NCI-H146 (cell line): ENCODE data around the gene IGIP.

Experiments
- DNase-seq: peaks from one replicate; lab custom pipeline; 2025; lab: John Stamatoyannopoulos, UW

The IGIP gene

DNA sequence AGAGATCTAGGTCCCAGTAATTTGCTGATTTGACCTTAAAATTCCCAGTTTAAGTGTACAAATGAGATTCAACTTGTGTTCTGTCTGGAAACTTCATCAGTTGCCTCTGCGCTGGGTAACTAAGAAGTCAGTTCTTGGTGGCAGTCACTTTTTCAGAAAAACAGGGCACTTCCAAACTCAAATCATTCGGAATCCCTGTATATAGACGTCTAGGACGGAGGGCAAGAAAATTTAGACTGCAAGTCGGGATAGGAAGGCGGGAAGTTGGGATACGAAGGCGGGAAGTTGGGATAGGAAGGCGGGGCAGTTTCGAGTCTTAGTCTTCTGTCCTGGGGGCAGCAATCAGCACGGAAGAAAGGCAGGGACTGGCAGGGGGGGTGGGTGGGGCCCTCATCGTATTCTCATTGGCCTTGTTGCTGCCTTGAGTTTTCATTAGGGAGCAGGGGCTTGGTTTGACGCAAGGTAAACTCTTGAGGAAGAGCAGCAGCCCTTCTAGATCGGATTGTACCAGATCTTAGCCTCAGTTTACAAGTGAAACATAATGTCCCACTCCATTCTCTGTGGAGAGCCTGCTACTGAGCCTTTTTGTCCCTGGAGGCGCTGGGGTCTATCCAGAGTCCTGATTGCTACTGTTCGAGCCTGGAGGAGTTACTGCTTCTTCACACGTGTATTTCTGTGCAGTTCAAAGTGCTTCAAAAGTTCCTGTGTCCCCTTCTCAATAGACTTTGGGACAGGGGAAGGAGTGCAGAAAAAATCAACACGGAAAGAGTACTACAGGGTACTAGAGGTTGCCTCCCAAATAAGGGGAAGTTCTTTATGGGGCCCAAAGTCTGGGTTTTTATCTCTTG lies 14.5 kb upstream of the IGIP start:
- no peak for DNase-seq

DNA sequence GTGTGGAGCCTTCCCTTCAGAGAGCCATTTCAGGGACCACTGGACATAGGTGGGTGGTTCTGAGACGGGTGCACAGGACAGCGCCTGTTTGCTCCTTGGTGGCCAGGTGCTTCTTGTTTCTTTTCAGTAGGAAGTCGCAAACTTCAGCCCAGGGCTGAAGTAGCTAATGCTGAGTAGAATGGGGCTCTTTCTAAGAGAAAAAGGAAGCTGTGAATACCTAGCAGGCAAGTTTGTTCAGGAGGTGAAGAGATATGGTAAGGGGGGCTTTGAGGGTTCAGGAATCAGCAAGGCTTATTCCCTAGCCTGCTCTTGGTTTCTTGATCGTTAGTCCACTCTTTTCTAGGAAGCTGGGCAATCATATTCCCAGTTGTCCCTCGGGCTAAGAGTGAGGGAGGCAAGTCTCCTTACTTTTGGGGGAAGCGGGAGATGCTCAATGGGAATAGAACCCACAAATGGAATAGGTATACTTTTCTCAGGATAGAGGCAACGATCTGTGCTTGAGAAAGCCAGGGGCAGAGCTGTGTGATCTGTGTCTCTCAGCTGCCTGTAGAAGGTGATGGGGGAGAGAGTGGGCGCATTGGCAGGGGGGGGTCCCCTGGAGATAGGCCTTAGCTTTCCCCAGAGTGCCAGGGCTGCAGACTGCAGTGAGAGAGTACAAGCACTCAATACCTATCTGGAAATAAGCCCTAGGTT lies 13.7 kb upstream of the IGIP start:
- no peak for DNase-seq

DNA sequence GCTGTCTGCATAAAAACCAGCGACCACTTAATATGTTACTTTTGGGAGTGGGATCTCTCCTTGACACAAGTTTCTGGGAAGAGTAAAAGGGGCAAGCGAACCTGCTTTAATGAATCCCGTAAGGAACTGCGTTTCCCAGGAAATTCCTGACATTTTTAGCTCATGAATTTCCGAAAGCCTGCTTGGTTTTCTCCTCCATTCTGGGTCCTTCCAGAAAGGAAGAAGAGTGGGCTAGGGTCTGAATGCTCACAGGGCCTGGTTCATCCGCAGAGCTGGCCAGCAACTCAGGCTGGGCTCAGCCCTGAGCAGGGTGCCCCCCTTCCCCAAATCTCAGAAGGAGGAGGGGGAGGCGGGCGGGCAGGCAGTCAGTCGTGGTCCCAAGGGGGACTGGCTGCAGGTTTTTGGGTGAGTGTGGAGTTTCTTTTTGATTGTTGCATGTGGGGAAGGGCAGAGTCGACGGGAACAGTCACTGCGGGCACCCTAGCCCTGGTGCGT lies 13.0 kb upstream of the IGIP start:
- DNase-seq = no peak

DNA sequence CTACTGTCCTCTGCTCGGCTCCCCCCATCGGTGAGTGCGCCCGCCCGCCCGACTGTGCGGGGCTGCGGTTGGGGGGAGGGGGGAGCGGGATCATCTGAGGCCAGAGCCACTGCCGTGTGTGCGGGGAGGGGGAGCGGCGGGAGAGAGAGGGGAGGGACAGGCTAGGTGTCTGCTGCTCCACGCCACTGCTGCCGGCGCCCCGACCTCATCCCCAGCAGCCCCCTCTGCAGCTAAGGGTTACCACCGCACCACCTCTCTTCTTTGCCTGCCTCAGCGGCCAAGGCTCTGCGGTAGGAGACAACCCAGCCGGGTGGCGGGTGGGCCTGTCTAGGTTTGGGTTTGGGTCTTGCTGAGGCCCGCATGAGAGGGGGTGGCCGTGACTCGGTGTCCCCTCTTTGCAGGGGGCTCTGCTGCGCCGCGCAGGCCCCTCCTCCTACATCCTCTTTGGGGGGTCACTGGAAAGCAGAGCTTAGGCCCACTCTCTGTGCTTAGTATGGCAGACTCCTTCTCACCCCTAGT lies 12.5 kb upstream of the IGIP start:
- DNase-seq = no peak

DNA sequence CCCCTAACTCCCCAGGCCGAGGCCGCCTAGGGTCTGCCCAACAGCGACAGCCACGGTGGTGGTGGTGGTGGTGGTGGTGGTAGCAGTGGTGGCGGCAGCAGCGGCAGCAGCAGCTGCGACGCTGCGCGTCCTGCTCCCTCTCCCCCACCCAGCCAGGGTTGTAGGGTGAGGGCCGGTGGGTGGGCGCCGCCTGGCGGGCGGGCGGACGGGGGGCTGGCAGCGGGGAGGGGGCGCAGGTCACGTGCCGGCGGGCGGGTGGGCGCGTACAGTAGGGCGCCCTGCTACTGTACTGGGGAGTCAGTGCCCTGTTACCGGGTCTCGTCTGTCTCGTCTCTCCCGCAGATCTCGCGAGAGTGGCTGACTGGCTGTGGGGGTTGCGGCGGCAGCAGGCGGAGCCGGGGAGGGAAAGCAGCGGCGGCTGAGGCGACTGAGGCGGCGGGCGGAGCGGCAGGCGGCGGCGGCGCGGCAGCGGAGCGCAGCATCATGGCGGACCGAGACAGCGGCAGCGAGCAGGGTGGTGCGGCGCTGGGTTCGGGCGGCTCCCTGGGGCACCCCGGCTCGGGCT lies 12.0 kb upstream of the IGIP start, which contains the start of gene PURA:
Gene PURA, plus strand, starts transcription at position 411 of the 565 bp plus-strand sequence. Its CDS starts 73 bp downstream, at position 484.
- DNase-seq = peak; percentile 86

DNA sequence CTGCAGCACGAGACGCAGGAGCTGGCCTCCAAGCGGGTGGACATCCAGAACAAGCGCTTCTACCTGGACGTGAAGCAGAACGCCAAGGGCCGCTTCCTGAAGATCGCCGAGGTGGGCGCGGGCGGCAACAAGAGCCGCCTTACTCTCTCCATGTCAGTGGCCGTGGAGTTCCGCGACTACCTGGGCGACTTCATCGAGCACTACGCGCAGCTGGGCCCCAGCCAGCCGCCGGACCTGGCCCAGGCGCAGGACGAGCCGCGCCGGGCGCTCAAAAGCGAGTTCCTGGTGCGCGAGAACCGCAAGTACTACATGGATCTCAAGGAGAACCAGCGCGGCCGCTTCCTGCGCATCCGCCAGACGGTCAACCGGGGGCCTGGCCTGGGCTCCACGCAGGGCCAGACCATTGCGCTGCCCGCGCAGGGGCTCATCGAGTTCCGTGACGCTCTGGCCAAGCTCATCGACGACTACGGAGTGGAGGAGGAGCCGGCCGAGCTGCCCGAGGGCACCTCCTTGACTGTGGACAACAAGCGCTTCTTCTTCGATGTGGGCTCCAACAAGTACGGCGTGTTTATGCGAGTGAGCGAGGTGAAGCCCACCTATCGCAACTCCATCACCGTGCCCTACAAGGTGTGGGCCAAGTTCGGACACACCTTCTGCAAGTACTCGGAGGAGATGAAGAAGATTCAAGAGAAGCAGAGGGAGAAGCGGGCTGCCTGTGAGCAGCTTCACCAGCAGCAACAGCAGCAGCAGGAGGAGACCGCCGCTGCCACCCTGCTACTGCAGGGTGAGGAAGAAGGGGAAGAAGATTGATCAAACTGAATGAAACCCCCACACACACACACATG lies 11.2 kb upstream of the IGIP start:
- DNase-seq = peak; percentile 60

DNA sequence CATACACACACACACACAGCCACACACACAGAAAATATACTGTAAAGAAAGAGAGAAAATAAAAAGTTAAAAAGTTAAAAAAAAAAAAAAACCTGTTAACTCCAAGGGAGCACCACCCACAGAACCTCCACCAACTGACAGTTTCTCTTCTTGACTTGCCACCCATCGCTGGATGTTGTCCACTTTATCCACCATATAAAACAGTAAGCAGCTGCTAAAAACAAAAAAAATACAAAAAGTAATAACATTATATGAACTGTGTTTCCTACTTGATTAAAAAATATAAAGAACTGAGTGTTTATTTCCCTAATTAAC lies 10.6 kb upstream of the IGIP start:
- DNase-seq = no peak

DNA sequence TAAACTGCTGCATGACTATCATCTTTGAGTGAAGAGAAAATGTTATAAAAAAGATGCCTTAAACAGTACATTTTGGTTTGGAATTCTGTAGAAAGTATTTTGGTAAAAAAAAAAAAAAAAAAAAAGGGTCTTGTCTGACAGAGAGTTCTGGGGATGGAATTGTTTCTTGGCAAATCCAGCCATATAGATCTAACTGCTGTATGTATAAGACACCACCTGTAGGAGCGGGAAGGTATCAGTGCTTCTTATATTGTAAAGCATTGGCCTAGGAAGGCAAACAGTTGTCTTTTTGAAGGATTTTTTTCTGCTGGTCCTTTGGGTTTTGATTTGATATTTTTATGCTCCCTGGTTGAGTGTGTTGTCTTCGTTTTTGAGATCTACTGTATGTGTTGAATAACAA lies 9.0 kb upstream of the IGIP start:
- no peak for DNase-seq

DNA sequence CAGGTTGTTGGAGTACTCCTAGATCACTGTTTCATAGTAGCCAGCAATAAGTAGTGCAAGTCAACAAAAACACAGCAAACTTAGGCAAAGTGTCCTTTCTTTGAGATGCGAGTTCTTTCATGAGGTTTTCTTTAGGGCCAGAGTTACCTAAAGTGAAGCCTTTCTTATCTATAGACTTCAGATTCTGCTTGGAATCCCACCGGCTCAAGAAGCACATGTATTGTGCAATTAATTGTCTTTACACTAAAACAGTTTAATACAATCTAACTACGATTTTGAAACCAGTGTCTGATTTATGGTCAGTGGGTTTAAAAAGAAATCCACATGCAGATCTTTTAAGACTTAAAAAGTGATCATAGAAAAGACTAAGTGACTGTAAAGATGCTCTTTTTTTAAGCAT lies 8.2 kb upstream of the IGIP start:
- DNase-seq = no peak

DNA sequence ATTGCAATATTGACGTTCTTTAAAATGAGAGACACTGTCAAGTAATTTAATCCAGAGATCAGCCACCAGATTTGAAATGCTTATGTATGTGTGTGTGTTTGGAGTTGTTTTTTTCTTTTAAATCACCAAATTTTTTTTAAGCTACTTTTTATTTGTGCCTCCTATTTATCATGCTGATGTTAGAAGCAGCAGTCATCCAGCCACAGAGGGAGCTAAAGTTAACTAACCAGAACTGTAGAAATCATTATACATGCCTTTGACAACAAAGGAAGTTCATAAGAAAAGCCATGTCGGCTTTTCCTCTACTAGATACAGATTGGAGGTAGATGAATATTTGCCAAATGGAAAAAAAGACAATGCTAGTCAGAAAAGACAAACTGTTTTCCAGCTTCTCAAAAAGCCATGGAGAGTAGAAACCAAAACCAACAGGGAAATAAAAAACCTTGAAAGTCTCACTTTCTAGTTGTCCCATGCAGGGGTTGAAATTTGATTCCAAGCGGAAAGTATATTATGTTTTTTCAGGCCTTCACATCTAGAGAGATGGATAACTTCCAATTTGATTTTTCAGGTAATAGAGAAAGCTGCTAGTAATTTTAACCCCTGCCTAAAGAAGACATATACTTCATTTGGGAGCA lies 7.3 kb upstream of the IGIP start:
- DNase-seq = no peak

DNA sequence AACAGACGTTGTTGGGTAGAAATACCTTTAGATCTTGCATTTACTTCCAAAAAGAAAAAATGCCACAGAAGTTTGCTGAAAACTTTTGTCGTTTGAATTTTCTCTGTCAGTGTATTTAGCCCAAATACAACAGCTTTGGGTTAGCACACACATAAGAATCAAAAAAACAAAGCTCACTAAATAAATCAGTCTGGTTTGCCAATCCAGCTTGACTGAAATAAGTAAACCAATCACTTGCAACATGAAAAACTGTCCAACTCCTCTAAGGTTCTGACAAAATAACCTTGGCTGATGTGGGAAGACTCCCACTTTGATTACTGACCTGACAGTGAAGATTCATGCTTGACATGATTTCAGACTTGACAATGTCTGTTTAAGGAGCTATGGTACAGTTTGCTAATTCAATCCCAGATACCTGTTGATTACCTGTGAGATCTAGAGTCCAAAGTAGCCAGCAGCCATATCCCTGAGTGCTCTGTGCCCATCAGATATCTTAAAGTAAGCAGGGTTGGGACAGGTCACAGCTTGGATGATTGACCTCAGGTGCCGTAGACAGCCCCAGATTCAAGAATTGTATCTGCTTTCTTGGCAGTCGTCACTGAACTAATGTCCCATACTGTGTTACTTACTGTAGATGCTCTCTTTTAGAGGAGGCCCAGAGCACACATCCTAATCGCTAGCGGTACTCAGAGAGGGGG lies 727 bp downstream of the IGIP start:
- no peak for DNase-seq

DNA sequence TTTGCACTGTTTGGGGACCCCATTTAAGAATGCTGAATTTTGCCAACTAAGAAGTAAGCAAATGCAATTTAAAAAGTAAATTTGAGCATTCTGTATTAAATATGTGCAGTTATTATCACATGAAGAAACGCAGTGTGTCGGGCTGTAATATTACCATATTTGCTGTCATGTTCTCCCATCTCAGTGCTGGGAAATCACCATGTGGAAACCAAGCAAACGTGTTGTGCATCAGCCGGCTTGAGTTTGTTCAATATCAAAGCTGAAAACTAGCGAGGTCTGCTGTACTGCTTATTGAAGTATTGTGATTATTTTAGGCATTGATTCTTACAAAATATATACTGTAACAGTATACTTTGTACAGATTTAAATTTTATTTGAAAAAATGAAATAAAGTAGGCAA lies 2.6 kb downstream of the IGIP start:
- no peak for DNase-seq

DNA sequence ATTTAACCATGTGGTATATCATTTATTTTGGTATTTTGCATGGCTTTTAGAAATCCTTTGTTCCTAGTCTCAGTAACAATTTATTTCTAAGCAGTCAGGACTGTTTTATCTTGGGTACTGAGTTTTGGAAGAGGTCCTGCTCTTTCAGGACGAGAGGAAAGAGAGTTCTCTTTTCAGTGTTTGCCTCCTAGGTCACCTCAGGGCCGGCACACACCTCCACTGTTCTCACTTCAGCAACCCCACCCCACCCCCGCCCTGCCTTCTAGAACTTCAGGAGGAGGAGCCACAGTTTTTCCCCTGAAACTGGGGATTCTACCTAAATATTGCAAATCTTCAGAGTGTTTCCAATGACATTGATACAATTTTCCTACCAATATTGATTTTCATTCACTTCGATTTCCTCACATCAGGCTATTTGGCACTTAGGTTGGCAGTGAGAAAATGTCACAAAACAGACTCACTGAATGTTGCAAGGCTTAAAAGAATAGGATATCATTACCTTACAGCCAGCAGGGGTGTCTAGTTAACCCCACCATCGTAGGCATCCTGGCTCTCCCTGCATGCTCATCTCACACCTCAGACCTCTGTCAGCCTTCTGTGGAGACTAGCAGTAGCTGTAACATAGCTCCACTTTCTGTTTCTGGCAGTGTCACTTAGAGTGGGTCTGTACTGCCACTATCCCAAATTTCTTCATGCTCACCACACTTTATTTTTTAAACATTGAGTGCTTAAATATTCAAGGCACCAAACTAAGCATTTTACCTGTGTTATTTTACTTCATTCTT lies 5.4 kb downstream of the IGIP start:
- DNase-seq = no peak

DNA sequence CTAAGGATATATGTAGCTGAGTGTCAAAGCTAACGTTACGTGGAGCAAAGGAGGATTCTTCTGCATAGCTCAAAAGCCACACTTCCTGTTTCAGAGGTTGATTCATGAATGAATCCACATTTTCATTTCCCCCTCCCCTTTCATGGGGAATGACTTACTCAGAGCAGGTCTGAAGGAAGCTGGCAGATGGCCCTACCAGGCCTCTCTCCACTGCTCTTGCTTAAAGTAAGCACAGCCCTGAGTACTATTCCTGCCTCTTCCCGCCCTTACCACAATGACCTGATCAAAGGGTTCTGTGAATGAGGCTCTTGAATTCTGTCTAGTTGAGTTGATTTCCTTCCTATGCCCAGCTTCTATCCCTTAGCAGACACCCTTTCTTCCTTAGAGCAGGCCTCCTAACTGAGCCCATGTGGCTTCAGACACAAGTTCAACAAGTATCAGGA lies 6.3 kb downstream of the IGIP start:
- DNase-seq = no peak

DNA sequence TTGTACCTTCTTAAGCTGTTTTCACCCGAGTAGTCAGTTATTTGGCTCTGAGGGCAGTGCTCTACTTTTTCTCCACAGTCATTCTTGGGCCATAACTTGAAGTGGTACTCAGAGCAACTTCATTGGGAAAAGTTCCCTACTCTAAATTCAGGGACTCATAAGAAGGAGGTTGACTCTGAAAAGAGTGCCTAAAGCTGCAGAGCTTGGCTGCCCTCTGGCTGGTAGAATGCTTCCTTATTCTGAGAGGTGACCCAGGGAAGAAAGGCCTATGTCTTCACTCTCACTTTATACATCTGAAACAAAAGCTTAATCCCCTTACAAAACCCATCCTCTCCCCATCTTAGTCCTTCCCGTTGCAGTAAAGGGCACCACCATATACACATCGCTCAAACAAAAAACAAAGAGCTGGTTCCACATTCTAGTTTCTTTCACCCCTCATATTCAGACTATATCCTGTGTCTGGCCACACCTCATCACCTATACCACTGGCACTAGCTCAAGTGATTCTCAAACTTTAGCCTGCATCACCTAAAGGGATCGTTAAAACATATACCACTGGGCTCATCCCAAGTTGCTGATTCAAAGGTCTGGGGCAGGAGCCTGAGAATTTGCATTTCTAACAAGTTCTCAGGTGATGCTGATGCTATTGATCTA lies 7.9 kb downstream of the IGIP start:
- DNase-seq = no peak

DNA sequence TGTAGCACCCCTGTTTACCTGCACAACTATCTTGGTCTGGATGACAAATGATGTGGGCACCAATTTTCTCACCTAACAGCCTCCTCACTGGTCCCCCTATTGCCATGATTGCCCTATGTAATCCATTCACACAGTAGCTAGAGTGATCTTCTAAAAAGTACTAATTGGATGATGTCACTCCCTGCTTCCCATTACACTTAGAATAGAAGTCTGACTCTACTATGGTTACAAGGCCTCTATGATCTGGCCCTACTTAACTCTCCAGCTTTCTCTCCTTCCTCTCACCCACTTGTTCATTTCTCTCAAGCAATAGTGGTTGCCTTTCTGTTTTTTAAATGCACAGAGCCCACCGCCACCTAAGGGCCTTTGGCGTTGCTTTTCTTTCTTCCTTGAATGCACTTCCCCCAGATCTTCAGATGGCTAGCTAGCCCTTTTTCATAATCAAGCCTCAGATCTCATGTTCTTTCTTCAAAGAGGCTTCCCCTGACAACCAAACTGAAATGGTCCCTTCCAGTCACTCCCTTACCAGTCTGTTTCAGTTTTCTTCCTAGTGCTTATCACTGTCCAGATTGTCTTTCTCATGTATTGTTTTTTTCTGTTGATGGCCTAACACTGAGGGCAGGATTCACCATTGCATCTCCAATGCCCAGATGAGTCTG lies 8.7 kb downstream of the IGIP start:
- DNase-seq = no peak

DNA sequence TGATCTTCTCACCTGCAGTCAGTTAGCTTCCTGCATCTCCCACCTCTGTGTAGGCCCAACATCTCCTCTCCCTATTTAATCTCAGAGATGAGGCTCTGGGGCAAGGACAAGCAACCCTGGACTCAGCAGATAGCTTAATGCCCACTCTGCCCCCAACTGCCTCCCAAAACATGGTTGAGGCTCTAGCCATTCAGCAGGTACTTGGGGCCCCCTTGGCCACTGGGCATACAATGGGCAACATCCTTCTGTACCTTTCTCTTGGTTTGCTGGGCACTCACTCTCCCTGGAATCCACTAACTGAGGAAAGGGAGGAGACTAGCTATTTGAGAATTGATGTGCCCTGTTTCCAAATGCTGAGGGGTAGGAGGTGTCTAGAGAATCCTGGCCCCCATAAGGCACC lies 9.4 kb downstream of the IGIP start:
- no peak for DNase-seq

DNA sequence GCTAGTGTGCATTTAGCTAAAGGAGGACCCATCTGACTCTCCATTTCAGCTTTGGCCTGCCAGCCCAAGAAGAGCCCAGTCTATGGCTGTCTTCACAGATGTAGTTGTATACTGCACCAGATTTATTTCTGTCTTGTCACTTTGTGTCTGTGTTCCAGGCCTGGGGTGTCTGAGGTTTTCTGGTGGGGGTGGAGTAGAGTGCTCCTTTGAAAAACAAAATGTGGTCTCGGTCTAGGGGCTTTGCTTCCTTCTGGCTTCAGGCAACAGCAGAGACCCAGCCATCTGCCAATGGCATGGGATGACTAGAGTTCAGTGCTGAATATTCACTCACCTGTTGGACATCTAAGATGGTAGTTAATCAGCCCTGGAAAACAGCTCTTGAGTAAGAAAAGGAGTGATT lies 10.9 kb downstream of the IGIP start:
- DNase-seq = no peak

DNA sequence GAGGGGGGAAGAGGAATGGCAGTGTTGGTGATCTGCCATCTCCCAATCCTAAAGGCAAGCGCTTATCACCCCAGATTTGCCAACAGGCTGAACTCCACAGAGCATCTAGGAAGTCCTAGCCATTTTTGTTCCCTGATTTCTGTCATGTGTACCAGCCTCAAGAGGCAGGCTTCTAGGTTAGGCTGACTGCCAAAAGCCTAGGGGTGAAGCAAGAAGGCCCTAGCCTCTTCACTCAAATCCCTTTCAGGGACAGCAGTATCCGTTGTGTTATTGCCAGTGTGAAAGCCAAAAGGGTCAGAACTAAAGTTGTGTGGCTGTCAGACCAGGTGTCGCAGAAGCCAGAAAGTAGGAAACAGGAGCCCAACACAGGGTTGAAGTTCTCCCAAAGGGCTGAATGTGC lies 14.7 kb downstream of the IGIP start:
- DNase-seq = no peak
